ENCODE measurements around the gene SLC25A29. TPM values are rescaled to one million over a fixed set of nuclear protein-coding genes. Genes with fewer than 3 reads are reported as not detected.
A peak's percentile ranks its signal among the peaks of the same experiment; 100 is the strongest.
"Not testable (repeated sequence)": the region's sequence is repeated elsewhere in the genome, so short reads cannot be mapped to it uniquely, and the experiment has no call there.

Gene SLC25A29, protein sequence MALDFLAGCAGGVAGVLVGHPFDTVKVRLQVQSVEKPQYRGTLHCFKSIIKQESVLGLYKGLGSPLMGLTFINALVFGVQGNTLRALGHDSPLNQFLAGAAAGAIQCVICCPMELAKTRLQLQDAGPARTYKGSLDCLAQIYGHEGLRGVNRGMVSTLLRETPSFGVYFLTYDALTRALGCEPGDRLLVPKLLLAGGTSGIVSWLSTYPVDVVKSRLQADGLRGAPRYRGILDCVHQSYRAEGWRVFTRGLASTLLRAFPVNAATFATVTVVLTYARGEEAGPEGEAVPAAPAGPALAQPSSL
- total RNA-seq (2014; rRNA removed; shearing (Covaris generic)) = 11.2 and 23.5 TPM in 2 replicates

- DNase-seq (ENCODE audit: low spot score) = peak; percentile 78
These were observed at the start of gene SLC25A29 for GRCh38 chr14:100306101-100306997. SLC25A29 (minus strand) TSS chr14:100306444; CDS start chr14:100306232, 212 bp downstream.

GRCh38 chr14:100350986-100351385 is 44.7 kb upstream of the SLC25A29 start:
- no peak for DNase-seq (ENCODE audit: low spot score)

DNA sequence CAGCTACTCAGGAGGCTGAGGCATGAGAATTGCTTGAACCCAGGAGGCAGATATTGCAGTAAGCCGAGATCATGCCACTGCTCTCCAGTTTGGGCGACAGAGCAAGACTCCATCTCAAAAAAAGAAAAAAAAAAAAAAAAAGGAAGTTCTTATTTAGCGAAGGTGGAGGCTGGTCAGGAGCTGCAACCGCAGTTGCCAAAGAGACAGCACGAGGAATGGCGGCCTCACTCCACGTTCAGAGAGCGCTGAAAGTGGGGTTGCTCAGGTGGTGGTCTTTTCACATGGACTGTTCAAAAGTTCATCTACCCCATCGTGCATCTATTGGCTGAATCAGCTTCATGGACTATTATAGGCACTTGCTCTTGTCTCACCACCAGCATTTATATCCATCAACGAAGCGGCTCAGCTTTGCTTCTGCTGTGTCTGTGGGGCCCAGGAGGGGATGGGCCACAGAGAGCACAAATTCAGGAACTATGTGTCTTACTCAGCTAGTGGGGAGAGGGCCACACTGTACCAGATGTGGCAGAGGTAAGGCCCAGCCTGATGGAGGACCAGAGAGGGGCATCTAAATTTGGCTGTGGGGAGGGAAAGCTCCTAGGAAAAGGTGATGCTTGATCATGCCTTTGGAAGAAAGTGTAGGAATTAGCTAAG is 44.2 kb upstream of the SLC25A29 start:
- DNase-seq (ENCODE audit: low spot score) = no peak

DNA sequence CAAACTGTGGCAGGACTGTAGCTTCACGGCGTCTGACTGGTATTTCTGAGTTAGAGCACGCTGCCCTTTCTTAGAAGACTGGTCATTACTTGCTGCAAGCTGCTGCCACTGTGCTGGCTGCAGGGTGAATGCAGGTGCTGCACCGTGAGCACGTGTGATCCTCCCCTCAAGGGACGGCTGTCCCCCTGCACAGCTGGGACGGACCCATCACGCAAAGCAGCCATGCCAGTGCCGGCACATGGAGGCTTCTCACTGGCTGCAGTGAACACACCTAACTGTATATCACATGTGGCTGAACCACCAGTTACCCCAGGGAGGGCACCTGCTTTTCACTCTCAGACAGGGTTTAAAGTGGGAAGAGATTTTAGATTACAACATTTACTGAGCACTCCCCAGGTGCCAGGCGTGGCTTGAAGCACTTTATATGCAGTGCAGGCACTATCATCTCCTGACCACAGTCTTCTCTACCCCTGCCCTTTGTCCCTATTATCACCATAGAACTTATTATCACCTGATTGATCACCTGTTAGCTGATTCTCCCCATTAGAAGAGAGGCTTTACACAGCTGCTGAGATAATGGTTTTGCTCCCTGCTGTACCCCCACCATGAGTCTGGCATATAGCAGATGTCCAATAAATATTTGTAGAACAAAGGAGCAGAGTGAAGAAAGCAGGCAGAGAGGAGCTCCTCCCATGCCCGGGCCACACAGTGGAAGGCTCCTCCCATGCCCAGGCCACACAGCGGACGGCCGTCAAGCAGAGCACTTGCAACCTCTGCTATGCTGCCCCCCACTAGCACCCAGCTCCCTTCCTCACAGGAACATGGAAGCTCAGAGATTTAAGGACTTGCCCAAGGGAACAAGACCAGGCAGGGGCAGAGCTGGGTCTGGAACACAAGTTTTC is 42.8 kb upstream of the SLC25A29 start:
- no peak for DNase-seq (ENCODE audit: low spot score)

GRCh38 chr14:100348253-100348729 is 42.0 kb upstream of the SLC25A29 start:
- no peak for DNase-seq (ENCODE audit: low spot score)

- no peak for DNase-seq (ENCODE audit: low spot score)
These were observed 40.3 kb upstream of the SLC25A29 start for GRCh38 chr14:100346306-100347091.

- DNase-seq (ENCODE audit: low spot score) = no peak
These were observed 39.5 kb upstream of the SLC25A29 start for GRCh38 chr14:100345711-100346110.

GRCh38 chr14:100344657-100345056 is 38.4 kb upstream of the SLC25A29 start:
- not testable (repeated sequence) for DNase-seq (ENCODE audit: low spot score)

DNA sequence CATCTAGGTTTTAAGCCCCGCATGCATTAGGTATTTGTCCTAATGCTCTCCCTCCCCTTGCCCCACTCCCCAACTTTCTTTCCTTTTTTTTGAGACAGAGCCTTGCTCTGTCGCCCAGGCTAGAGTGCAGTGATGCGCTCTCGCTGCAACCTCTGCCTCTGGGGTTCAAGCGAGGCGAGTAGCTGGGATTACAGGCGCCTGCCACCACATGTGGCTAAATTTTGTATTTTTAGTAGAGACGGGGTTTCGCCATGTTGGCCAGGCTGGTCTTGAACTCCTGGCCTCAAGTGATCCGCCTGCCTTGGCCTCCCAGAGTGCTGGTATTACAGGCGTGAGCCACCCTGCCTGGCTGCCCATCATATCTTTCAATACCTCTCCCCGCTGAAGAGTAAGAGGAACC is 36.6 kb upstream of the SLC25A29 start:
- DNase-seq (ENCODE audit: low spot score) = not testable (repeated sequence)

DNA sequence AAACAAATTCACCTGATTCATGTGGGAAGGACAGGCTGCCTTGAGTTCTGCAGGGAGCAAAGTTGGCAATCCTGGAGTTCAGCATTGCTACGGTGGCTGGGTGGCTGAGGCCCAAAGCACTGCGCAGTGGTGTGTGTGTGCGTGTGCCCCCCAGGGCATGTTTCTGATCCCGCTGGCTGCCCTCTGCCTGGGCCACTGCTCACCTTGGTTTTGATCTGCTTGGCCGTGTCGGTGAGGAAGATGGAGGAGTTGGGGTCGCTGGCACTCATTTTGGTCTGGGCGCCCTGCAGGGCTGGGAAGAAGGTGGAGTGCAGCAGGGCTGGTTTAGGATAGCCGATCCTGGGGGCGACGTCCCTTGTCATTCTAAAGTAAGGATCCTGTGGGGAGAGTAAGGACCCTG is 36.0 kb upstream of the SLC25A29 start:
- DNase-seq (ENCODE audit: low spot score) = no peak

GRCh38 chr14:100341301-100342031 is 35.2 kb upstream of the SLC25A29 start:
- no peak for DNase-seq (ENCODE audit: low spot score)

DNA sequence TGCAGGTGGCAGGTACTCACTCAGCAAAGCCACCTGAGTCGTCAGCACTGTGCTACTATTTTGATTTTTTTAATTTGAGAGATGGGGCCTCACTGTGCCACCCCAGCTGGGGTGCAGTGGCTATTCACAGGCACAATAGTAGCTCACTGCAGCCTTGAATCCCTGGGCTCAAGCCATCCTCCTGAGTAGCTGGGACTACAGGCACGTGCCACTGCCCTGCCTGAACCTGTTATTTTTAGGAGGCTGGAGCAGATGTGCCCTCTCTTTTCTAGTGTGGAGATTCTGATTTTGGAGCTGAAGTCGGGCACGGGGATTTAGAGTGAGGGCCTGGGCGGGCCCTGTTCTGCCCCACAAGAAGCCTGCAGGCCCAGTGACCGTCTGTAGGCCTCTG is 34.2 kb upstream of the SLC25A29 start:
- no peak for DNase-seq (ENCODE audit: low spot score)

DNA sequence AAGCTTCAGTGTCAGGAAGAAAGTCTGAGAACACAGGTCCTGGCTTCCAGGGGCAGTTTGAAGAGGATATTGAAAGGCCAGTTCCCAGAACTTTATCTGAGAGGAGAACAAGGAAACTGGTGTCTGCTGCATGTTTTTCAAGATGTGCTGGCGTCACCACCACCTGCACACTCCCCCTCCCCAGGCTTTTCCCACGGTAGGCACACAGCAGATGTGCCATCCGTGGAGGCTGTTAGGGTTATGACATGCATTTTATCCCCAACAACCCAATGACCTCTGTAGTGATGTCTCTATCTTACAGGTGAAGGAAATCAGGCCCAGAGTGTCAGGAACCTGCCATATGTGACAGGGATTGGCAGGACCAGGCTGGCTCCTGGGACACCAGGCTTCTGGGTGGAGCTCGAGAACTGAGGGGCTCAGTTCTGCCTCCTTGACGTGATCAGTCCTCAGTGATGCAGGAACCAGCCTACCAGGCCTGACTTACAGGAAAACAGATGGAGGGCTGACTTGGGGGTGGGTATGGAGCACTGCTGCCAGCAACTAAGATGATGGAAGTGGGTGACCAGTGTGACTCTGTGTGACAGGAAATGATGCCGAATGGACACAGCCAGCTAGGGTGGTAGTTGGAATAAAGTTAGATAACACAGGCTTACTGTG is 33.6 kb upstream of the SLC25A29 start:
- no peak for DNase-seq (ENCODE audit: low spot score)

DNA sequence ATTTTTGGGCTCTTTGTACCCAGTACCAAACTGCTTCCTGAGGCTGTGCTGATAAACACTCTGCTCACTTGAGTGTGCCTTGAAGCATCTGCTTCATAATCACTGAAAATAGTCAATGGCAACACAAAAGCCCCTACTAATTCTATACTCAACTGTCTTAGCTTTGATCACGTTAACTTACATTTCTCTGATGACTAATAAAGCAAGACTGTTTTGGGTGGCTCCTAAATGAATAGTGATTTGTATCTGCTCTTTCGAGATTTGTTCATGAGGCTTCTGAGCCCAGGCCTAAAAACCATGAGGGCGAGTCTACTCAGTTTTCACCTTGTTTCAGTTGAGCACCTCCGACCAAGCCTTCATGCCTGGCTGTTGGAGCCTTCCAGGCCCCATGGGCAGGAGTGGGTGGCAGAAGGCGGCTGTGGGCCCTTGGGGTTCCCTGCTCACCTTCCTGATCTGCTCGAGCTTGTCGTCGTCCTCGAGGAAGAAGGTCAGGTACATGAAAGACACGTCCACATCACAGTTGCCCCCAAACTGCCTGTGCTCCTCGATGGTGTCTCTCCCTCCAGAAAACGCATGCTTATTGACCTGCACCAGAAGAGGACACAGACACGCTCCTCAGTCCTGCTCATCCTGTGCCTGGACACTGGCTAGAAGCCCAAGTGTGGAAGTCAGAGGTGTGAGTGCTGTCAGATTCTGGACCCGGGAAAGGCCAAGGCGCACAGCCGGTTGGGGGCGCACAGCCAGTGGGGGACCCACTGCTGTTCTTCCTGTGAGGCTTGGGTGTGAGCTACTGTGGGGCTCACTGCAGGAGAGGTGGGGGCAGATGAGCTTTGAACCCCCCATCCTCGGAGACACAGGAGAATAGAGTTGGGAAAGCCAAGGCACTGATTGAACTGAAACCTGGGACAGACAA is 30.6 kb upstream of the SLC25A29 start:
- no peak for DNase-seq (ENCODE audit: low spot score)

DNA sequence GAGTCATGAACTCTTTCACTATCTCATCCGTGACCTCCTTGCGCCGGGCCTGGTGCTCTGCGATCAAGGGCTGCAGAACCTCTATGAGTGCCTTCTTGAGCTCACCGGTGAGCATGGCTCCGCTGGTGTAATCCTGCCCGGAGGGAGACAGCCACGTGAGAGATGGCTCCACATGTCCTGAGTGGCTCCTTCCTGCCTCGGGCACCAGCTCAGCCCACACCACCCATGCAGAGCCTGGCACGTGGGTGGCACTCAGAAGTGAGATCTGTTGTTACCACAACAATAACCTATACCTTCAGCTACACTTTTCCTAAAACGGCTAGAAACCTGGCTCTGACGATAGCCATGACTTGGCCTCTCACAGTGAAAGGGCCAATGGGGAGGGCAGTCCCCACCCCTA is 28.7 kb upstream of the SLC25A29 start:
- DNase-seq (ENCODE audit: low spot score) = no peak

DNA sequence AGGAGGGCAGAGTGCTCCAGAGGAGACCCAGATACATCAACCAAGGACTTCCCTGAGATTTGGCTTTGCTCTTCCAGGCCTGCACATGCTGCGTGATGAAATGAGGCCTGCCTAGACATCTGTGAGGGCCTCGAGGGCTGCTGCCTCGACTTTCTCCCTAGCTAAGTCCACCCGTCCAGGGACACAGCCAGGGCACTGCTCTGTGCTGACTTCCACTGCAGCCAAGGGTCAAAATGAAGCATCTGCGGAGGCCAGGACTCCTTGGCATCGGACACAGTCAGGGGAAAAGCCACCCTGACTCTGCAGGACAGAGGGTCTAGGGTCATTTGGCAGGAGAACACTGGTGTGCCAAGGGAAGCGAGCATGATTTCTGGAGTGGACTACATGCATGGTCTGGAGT is 27.6 kb upstream of the SLC25A29 start:
- DNase-seq (ENCODE audit: low spot score) = no peak

DNA sequence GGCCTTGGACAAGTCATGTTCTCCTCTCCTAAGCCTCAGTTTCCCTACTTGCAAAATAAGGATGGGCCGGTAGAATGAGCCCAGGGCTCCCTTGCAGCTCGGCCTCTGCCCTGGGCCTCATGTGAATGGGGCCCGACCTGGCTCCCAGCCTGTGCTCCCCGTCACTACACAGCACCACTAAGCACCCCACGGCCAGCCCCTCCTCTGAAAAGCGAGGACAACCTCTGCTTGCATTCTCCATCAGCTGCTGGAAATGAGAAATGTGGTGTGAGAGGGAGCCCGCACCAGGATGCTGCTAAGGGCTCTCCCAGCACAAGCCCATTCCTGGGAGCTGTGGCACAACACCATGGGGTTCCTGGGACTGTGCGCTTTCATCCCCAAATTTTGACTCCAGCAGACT is 27.1 kb upstream of the SLC25A29 start:
- DNase-seq (ENCODE audit: low spot score) = no peak

DNA sequence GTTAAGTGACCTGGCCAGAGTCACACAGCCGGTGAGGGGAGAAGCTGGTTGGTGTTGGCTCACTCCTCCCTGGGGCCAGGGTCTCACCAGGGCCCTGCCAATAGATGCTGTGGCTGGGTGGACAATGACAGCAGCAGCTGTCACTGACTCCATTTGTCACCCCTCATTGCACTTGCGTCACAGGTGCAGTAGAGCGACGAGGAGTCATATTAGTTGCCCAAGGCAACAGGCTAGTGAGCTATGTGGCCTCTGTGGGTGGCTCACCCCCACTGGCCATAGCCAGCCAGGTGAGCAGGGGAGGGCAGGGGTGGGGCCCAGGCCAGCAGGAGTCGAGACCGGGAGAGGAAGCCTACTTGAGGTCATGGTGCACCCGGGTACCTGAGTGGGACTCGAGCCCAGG is 26.6 kb upstream of the SLC25A29 start:
- DNase-seq (ENCODE audit: low spot score) = no peak

Data from H4 (cell line).